GM08714 (cell line): ENCODE measurements around the gene OR2V2.
"Not testable (repeated sequence)": the region's sequence is repeated elsewhere in the genome, so short reads cannot be mapped to it uniquely, and the experiment has no call there.

ENCODE experiments used
- H3K4me3 ChIP-seq: fragments of 200-500 bp; sonication (Bioruptor generic); 2 replicates; pipeline ENCODE4 v1.5.1; 2014; ENCODE audit warnings: mild to moderate bottlenecking, low read length, inconsistent platforms
- ZNF274 ChIP-seq: IDR thresholded peaks from 2 replicates; pipeline ENCODE4 v1.6.1; 2012; ENCODE audit warnings: mild to moderate bottlenecking, low read depth, low read length

The OR2V2 gene

GRCh38 chr5:181109489-181110013, 37.8 kb upstream of the OR2V2 start:
- no peak for TF ChIP-seq ZNF274
- H3K4me3 ChIP-seq, result no peak overlapping the region

- no peak overlapping the region for H3K4me3 ChIP-seq
- no peak for TF ChIP-seq ZNF274
These were observed 36.4 kb upstream of the OR2V2 start for GRCh38 chr5:181111010-181111409.

GRCh38 chr5:181112476-181112875, 34.9 kb upstream of the OR2V2 start:
- TF ChIP-seq ZNF274, result no peak
- H3K4me3 ChIP-seq, result no peak overlapping the region

GRCh38 chr5:181113572-181113971, 33.8 kb upstream of the OR2V2 start:
- not testable (repeated sequence) for H3K4me3 ChIP-seq

GRCh38 chr5:181114284-181114843, 33.0 kb upstream of the OR2V2 start:
- H3K4me3 ChIP-seq, result no peak overlapping the region
- TF ChIP-seq ZNF274, result no peak

- TF ChIP-seq ZNF274, result no peak
- H3K4me3 ChIP-seq, result no peak overlapping the region
These were observed 32.3 kb upstream of the OR2V2 start for GRCh38 chr5:181114844-181115778.

GRCh38 chr5:181118369-181118768, 29.0 kb upstream of the OR2V2 start:
- no peak overlapping the region for H3K4me3 ChIP-seq
- no peak for TF ChIP-seq ZNF274

GRCh38 chr5:181119105-181119504, 28.3 kb upstream of the OR2V2 start:
- H3K4me3 ChIP-seq, result no peak overlapping the region
- no peak for TF ChIP-seq ZNF274

GRCh38 chr5:181120306-181120705, 27.1 kb upstream of the OR2V2 start:
- H3K4me3 ChIP-seq, result no peak overlapping the region
- no peak for TF ChIP-seq ZNF274

GRCh38 chr5:181120761-181121160, 26.6 kb upstream of the OR2V2 start:
- H3K4me3 ChIP-seq, result no peak overlapping the region
- TF ChIP-seq ZNF274, result no peak

- TF ChIP-seq ZNF274, result no peak
- no peak overlapping the region for H3K4me3 ChIP-seq
These were observed 25.5 kb upstream of the OR2V2 start for GRCh38 chr5:181121675-181122561.

GRCh38 chr5:181124526-181124925, 22.9 kb upstream of the OR2V2 start:
- TF ChIP-seq ZNF274, result no peak
- no peak overlapping the region for H3K4me3 ChIP-seq

- no peak overlapping the region for H3K4me3 ChIP-seq
- no peak for TF ChIP-seq ZNF274
These were observed 20.5 kb upstream of the OR2V2 start for GRCh38 chr5:181126841-181127240.

GRCh38 chr5:181127456-181127855, 19.9 kb upstream of the OR2V2 start:
- no peak for TF ChIP-seq ZNF274
- H3K4me3 ChIP-seq, result no peak overlapping the region
